ACHN (cell line): Measurements from ENCODE around the gene CA12.

Experiments
- DNase-seq: peaks from one replicate; pipeline ENCODE4 v3.0.0-alpha.2; 2015
- in situ Hi-C: cut with HindIII; loops from 2 replicates; pipeline ENCODE4 v1.10.0; 2017; ENCODE audit warnings: low sequenced_read_pairs, low pct_ligation_motif_present, low pct_unique_long_range_greater_than_20kb

The CA12 gene

GRCh38 chr15:63380808-63381282, 801 bp downstream of the CA12 start:
- DNase-seq = no peak
- in situ Hi-C loops = no loop called here

DNA sequence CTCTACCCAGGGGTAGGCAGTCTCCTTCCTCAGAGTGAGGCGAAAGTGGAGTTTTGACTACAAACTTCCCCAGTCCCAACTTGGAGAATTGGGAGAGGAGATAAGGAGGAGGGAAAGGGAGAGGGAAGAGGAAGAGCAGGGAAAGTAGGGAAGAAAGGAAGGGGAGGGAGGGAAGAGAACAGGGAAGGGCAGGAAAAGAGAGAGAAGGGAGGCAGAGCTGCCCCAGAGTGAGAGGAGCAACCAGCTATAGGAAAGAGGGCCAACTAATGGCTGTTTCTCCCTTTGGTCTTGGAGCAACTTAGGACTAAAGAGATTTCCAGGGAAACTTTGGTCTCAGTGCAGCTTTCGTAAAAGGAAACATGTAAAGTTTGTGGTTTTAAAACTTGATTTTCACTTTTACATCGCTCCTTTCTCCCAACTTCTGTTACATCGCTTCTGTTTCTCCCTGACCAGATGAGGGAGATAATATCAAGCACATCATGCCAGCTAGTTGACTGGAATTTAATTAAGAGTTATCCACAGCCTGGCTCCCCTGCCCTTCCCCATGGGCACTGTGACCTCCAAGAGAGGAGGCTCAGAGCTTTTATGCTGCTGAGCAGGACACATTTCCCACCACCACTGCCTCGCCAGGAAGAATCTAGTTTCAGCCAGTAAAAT, 1.4 kb downstream of the CA12 start:
- DNase-seq = no peak
- in situ Hi-C loops = no loop called here

DNA sequence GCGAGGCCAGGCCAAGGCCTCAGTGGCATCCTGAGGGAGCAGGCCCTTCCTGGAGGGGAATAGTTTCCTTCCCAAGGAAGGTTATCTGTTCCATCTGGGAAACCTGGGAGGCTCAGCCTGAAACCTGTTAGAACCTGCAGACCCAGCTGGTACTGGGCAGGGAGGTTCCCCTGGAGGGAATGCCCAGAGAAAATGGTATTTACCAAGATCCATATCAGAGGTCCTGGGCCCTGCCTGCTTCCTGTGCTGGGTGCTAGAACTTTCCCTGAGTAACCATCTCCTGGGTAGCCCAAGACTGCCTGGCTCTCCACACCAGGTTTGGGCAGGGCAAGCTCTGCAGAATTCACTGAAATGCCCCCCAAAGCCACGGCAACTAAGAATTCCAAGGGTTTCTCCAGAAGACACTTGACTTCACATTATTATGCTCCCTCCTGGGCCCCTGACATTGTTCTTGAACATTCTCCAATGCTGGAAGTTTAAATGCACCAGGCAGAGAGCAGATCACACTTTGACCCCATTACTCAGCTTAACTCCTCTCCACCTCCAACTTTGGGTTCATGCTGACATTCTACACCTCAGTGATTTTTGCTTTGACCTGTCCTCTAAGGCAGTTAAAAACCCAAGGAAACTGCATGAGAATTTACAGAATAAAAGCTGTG, 2.0 kb downstream of the CA12 start:
- in situ Hi-C loops = no loop called here
- DNase-seq = no peak

GRCh38 chr15:63378946-63379345, 2.7 kb downstream of the CA12 start:
- DNase-seq = no peak

GRCh38 chr15:63374686-63375520, 6.7 kb downstream of the CA12 start:
- DNase-seq = peak; percentile 53
- in situ Hi-C loops = no loop called here

More at GRCh38 chr15:63378946-63379345, 2.7 kb downstream of the CA12 start:
- in situ Hi-C loops = no loop called here

GRCh38 chr15:63373866-63374548, 7.6 kb downstream of the CA12 start:
- in situ Hi-C loops = no loop called here
- DNase-seq = no peak

- in situ Hi-C loops = no loop called here
- DNase-seq = no peak
These were observed 8.3 kb downstream of the CA12 start for GRCh38 chr15:63373330-63373729.

DNA sequence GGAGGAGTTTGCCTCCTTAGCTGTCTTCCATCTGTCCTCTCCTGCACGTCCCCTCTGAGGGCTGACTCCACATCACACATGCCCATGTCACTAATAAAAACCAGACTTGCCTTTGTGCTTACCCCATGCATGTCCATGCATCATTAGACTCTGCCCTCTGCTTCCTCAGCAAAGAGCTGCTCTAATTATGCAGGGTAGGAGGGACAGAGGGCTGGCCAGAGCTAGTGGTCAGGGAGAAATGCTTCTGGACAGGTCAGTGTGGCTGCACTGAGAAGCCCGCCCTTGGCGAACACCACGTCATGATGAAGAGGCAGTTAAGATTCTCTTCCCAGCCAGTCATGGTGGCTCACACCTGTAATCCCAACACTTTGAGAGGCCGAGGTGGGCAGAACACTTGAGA, 8.9 kb downstream of the CA12 start:
- no peak for DNase-seq
- in situ Hi-C loops = no loop called here

GRCh38 chr15:63372018-63372705, 9.5 kb downstream of the CA12 start:
- in situ Hi-C loops = no loop called here
- peak; percentile 89 for DNase-seq

DNA sequence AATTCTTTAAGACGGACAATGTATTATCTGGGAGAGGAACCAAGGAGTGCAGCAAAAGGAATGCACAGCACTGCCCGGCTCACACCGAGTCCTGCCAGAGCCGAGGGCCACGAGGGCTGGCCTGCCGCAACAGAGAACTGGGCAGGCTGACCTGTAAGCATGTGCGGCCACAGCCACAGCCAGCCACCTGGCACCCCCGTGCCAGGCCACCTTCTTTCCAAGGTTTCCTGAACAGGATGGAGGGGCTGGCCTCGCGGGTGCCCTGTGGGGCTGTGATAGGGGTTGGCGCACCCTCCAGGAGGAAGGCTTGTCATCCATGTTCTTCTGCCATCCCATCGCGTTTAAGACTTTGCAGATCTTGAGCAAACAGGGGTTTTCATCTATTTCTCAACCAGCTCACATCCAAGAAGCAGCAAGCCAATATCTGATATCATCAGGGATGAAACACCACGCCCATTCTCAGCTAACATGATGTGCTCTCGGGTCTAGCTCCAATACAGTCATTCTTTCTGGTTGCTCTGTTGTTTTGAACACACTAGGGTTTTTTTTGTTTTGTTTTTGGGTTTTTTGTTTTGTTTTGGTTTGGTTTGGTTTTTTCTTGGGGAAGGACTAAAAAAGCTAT, 10.2 kb downstream of the CA12 start:
- no peak for DNase-seq
- in situ Hi-C loops = no loop called here

GRCh38 chr15:63370764-63371163, 10.9 kb downstream of the CA12 start:
- in situ Hi-C loops = no loop called here
- DNase-seq = no peak

DNA sequence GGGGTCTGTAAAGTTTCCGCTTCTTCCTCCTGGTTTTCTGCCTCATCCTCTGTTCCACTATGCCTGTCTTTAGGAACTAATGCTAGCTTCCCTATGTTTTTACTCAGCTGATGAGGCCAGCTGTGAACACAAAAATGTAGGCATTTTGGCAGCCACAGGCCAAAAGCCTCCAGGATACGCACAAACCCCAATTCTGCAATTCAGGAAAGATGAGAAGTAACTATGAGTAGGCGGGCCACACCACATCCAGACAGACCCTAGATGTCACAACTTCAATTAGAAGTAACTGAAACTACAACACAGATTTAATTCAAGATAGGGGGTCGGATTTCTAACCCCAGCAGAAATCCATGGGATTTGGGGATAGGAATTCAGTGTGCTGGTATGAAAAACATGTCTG, 11.9 kb downstream of the CA12 start:
- DNase-seq = no peak
- in situ Hi-C loops = no loop called here

DNA sequence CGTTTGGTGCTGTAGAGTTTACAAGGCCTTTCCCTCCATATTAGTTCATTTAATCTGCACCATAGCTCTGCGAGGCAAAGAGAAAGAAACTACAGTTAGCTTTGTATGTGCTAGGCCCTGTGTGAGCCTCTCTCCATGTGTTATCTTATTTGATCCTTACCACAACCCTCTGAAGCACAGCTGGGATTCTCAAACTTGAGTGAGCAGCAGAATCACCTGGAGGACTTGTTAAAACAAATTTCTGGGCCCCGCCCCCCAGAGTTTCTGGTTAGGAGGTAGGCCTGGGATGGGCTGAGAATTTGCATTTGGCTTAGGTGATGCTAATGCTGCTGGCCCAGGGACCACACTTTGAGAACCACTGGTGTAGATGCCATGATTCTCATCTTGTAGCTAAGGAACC, 12.3 kb downstream of the CA12 start:
- in situ Hi-C loops = no loop called here
- DNase-seq = no peak

DNA sequence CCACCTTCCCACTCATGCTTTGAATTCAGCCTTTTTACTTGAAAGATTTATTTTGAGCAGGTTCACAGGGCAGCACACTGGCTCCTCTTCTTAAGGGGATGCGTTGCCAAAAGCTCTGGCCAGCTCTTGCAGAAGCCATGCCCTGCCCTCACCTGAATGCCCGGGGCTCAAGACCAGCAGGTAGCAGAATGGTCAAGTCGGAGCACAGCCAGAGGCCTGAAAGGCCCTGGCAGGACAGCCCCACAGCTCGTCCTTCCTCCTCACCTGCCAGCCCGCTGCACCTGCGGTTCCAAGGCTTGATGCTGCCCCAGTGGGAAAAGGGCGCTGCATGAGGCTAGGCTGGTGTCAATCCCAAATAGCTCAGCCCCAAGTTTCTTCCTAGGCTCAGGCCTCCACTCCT, 13.1 kb downstream of the CA12 start:
- in situ Hi-C loops = no loop called here
- no peak for DNase-seq

DNA sequence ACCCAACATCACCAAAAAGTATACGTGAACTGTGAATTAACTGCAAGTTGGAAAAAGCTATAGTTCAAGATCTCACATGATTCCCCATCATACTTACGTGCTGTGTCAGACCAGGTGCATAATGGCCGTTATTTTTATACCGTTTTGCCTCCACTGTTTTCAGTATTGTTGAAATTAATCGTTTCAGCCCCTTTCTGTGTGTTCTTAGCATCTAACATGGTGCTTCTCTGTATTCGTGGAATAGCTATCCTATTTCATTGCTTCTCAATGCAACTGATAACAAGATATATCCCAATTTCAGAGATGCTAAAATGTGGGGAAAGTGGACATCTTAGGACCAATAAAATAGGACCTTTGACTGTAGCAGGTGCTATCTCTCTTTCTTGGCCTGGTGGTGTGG, 13.7 kb downstream of the CA12 start:
- in situ Hi-C loops = no loop called here
- DNase-seq = no peak

GRCh38 chr15:63367390-63367789, 14.3 kb downstream of the CA12 start:
- in situ Hi-C loops = no loop called here
- DNase-seq = peak; percentile 62

DNA sequence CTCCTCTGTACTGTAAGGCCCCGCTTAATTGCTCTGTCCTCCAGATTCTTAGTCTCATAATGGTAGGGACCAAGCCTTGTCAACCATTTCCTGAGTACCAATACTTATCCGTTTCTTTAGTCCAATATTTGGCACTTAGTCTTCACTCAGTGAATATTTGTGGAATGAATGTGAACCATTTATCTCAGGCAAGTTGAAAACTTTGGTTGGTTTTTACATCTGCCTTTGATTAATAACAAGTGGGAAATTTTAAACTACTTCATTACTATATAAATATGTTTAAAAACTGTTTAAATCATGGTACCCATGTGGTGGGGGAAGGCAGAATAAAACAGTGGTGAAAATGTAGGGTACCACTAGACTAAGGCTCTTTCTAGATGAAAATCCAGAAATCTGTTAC, 15.2 kb downstream of the CA12 start:
- in situ Hi-C loops = no loop called here
- DNase-seq = no peak

DNA sequence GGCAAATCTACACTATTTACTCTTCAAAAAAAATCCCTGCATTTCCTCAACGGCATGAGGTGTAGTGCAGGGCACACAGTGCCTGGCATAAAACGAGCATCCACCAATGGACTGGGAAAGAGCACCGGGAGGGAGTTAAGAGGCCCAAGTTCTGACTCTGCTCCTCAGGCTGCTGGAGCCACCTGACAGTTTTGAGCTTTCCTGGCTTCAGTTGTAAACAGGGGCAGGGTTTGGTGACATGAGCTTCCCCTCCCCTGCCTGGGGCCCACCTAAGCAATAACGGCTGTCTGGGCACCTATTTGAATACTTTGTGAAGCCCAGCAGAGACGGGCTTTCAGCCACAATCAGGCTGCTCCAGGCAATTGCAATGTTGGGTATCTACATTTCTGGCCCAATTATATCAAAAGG, 16.4 kb downstream of the CA12 start:
- in situ Hi-C loops = no loop called here
- no peak for DNase-seq
